Nephron progenitor cell (in vitro differentiated cells): Measurements from ENCODE around the gene EXTL2.

Experiments
- DNase-seq: peaks from one replicate; pipeline ENCODE4 v3.0.0; 2021
- H3K27ac Mint-ChIP-seq: 2 replicates; pipeline ENCODE4 v1.8.0; 2021; ENCODE audit warnings: mild to moderate bottlenecking, moderate library complexity, mixed read lengths
- H3K27me3 Mint-ChIP-seq: 2 replicates; pipeline ENCODE4 v1.8.0; 2021; ENCODE audit warnings: mild to moderate bottlenecking, low read depth, mixed read lengths; ENCODE audit not compliant: poor library complexity
- H3K36me3 Mint-ChIP-seq: 2 replicates; pipeline ENCODE4 v1.8.0; 2021; ENCODE audit warnings: low read depth, mixed read lengths
- H3K4me1 Mint-ChIP-seq: 2 replicates; pipeline ENCODE4 v1.8.0; 2021; ENCODE audit warnings: mixed read lengths
- H3K4me3 Mint-ChIP-seq: 2 replicates; pipeline ENCODE4 v1.8.0; 2021; ENCODE audit warnings: mild to moderate bottlenecking, moderate library complexity, mixed read lengths
- H3K9me3 Mint-ChIP-seq: 2 replicates; pipeline ENCODE4 v1.8.0; 2021; ENCODE audit warnings: mild to moderate bottlenecking, moderate library complexity, mixed read lengths
- TF ChIP-seq, protein P1 (sequence below): fragments of 200-600 bp; sonication (generic); IDR thresholded peaks from 2 replicates; pipeline ENCODE4 v1.5.0; 2021; ENCODE audit warnings: antibody characterized with exemption

The EXTL2 gene

DNA sequence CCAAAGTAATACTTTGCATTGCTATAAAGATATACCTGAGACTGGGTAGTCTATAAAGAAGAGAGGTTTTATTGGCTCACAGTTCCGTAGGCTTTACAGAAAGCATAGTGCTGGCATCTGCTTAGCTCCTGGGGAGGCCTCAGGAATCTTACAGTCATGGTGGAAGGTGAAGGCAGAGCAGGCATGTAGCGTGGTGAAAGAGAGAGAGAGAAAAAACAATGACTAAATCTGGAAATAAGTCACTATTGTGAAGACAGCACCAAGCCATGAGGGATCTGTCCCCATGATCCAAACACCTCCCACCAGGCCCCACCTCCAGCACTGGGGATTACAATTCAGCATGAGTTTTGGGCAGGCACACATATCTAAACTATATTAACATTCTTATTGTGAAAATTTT lies 31.6 kb upstream of the EXTL2 start:
- no peaks in the 10 kb centered on the region for H3K27me3 Mint-ChIP-seq
- H3K4me1 Mint-ChIP-seq = no peaks in the 10 kb centered on the region
- no peak for DNase-seq
- H3K27ac Mint-ChIP-seq = no peak overlapping the region
- peaks cover 32% of the 10 kb centered on the region for H3K36me3 Mint-ChIP-seq
- H3K9me3 Mint-ChIP-seq = no peaks in the 10 kb centered on the region
- H3K4me3 Mint-ChIP-seq = no peak overlapping the region
- TF ChIP-seq, protein P1, sequence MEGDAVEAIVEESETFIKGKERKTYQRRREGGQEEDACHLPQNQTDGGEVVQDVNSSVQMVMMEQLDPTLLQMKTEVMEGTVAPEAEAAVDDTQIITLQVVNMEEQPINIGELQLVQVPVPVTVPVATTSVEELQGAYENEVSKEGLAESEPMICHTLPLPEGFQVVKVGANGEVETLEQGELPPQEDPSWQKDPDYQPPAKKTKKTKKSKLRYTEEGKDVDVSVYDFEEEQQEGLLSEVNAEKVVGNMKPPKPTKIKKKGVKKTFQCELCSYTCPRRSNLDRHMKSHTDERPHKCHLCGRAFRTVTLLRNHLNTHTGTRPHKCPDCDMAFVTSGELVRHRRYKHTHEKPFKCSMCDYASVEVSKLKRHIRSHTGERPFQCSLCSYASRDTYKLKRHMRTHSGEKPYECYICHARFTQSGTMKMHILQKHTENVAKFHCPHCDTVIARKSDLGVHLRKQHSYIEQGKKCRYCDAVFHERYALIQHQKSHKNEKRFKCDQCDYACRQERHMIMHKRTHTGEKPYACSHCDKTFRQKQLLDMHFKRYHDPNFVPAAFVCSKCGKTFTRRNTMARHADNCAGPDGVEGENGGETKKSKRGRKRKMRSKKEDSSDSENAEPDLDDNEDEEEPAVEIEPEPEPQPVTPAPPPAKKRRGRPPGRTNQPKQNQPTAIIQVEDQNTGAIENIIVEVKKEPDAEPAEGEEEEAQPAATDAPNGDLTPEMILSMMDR = no peak

DNA sequence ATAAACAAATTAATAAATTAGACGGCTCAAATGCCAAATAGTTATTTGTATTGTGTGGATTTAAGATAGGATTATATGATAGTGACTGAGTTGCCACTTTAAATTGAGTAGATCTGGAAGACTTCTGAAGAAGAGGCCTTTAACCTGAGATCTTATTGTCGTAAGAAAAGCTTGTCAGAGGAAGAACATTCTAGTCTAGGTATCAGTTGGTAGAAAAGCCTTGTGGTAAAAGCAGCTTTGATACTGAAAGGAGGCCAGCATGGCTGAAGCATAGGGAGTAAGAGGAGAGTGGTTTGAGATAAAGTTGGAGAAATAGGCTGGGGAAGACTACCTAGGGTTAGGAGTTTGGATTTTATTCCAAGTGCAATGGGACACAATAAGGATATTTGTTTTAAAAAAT lies 30.3 kb upstream of the EXTL2 start:
- no peak for DNase-seq
- Mint-ChIP-seq H3K27me3 (no peaks in the 10 kb centered on the region), H3K4me3 (no peak overlapping the region), H3K36me3 (peaks cover 31% of the 10 kb centered on the region), H3K4me1 (no peaks in the 10 kb centered on the region), H3K9me3 (no peaks in the 10 kb centered on the region), H3K27ac (no peak overlapping the region)
- TF ChIP-seq, protein P1 = no peak

GRCh38 chr1:100924212-100924611 lies 29.6 kb upstream of the EXTL2 start:
- Mint-ChIP-seq H3K36me3 (peaks cover 31% of the 10 kb centered on the region), H3K4me1 (no peaks in the 10 kb centered on the region), H3K27ac (peak overlapping the region; percentile 22), H3K27me3 (no peaks in the 10 kb centered on the region), H3K4me3 (no peak overlapping the region), H3K9me3 (no peaks in the 10 kb centered on the region)
- TF ChIP-seq, protein P1 = no peak
- no peak for DNase-seq

DNA sequence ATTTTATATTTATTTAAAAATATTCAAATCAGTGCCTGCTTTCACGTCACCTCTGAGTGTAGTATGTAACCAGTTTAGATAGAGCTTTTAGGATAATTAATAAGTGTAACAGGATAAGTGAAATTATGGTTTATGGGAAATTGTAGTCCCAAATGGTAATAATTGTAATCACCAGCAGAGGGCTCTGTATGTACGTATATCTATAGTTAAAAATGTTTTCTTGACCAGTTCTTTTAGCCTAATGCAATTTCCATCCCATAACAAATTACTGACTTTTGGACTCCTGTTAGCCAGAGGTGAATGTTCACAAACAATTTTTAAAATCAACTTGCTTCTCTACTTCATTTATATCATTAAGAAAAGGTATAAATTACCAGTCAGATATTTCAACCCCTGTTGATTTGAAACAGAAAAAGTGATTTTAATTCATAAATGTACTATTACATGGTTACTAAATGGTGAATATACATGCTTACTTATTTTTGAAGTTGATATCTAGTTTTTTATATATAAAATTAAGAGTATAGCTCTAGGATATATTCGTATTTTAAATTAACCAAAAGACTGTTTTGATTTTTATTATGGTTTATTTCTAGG lies 26.6 kb upstream of the EXTL2 start:
- TF ChIP-seq, protein P1 = peak; percentile 76
- peak; percentile 4 for DNase-seq
- no peaks in the 10 kb centered on the region for H3K4me1 Mint-ChIP-seq
- H3K27ac Mint-ChIP-seq = no peak overlapping the region
- H3K4me3 Mint-ChIP-seq = no peak overlapping the region
- H3K36me3 Mint-ChIP-seq = peaks cover 43% of the 10 kb centered on the region
- H3K27me3 Mint-ChIP-seq = no peaks in the 10 kb centered on the region
- no peaks in the 10 kb centered on the region for H3K9me3 Mint-ChIP-seq

- TF ChIP-seq, protein P1 = no peak
- peaks cover 55% of the 10 kb centered on the region for H3K36me3 Mint-ChIP-seq
- H3K27ac Mint-ChIP-seq = peak overlapping the region; percentile 13
- DNase-seq = no peak
- H3K4me3 Mint-ChIP-seq = no peak overlapping the region
- H3K4me1 Mint-ChIP-seq = no peaks in the 10 kb centered on the region
- H3K9me3 Mint-ChIP-seq = no peaks in the 10 kb centered on the region
- H3K27me3 Mint-ChIP-seq = no peaks in the 10 kb centered on the region
Measured at GRCh38 chr1:100912019-100912418, 17.4 kb upstream of the EXTL2 start.

GRCh38 chr1:100909018-100909417 lies 14.4 kb upstream of the EXTL2 start:
- no peaks in the 10 kb centered on the region for H3K27me3 Mint-ChIP-seq
- H3K27ac Mint-ChIP-seq = peak overlapping the region; percentile 11
- H3K4me1 Mint-ChIP-seq = no peaks in the 10 kb centered on the region
- no peak for DNase-seq
- no peak overlapping the region for H3K4me3 Mint-ChIP-seq
- peaks cover 64% of the 10 kb centered on the region for H3K36me3 Mint-ChIP-seq
- TF ChIP-seq, protein P1 = no peak
- peaks cover 19% of the 10 kb centered on the region for H3K9me3 Mint-ChIP-seq
